HuH-7.5 (cell line): ENCODE measurements around the gene DCDC1.

ENCODE experiments used
- DNase-seq: peaks from one replicate; pipeline ENCODE4 v3.0.0; 2011; ENCODE audit warnings: low spot score

DCDC1 gene, protein sequence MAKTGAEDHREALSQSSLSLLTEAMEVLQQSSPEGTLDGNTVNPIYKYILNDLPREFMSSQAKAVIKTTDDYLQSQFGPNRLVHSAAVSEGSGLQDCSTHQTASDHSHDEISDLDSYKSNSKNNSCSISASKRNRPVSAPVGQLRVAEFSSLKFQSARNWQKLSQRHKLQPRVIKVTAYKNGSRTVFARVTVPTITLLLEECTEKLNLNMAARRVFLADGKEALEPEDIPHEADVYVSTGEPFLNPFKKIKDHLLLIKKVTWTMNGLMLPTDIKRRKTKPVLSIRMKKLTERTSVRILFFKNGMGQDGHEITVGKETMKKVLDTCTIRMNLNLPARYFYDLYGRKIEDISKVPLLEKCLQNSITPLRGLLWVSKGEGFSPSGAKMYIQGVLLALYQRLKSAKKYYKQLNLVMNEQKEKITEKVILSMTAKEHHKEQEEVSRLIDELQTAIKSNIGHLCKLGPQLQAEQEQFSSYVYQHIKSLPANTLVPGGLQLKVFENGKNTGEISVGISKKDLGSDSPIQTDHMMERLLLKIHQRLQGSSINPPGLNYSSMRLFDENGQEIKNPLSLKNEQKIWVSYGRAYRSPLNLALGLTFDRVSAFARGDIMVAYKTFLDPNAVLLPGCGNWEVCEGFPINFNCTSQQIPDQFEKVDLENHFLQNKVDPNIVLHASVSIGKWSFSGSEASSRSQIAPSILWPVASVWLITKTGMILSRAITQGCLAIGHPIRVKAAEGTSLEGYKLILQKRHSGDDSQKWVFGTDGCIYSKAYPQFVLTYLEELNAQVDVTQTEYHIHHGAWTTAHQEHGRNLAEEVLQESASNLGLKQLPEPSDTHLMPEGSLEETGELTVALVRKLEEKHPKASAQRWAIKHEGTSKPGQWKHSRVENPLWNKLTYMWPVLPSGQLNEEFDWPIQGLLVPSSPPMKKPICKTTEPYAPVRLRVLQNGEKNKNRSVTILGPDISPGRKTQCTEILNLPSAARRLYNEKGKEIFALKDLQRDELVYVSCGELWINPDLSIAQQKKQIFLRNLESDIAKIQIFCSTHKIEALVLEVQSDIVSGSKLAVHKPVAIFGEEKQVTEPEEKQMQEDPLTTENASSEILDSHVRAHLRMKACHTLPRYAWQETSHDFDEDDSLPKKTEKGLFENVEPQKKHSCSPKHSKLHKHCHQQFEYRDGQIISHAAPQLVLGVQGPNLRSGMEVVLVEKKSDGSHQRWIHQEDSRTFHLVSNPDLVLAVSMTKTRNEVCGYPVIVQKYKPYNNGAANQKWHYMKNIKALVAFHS (N-terminal part only)

DNA sequence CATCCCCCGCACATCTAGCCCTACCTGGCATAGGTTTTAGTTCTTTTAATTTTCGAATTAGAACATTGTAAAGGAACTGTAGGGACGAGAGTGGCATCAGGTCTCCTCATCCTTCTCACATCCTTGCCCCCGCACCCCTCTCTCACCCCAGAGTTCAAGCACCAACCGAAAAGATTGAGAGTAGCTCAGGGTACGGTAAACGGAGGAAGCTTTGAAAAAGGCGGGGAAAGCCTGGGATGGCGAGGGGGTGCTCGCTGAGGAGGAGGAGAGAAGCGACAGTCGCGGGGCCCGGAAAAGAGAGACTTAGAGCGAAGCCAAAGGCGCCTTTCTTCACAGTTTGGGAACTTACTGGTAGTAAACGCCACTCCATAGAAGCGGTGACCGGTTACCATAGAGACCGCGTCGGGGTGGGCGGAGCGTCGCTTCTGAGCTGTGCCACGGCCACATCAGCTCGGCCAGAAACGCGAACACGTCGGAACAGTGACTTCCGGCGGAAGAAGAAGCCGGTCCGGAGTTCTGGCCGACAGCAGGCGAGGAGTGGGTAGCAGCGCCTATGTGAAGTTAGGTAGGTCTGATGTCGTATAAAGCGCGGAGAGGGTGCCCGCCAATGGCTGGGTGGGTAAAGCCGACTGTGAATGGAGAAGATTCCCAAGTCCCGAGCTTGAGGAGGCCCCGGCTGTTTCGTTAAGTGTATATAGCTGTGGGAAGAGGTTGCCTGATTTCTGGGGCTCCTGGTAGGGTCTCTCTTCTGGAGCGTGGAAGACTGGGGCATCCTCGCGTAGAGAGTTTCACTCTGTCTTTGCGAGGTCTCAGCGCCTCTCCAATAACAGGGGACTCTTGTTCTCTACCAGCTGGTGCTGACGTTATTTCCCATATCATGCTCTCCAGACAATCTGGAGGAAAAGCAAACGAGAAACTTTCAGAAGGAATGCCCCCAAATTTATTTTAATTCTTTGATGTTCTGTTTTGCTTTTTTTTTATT lies at the start of gene DCDC1, which contains the start of gene DNAJC24:
Gene DCDC1, minus strand, starts transcription at position 392 of the 982 bp plus-strand sequence. CDS start 41,459 bp downstream, outside the sequence.
Gene DNAJC24, plus strand, starts transcription at position 513 of the 982 bp plus-strand sequence. CDS start 889 bp downstream, outside the sequence.
- DNase-seq: peak; percentile 54

DNA sequence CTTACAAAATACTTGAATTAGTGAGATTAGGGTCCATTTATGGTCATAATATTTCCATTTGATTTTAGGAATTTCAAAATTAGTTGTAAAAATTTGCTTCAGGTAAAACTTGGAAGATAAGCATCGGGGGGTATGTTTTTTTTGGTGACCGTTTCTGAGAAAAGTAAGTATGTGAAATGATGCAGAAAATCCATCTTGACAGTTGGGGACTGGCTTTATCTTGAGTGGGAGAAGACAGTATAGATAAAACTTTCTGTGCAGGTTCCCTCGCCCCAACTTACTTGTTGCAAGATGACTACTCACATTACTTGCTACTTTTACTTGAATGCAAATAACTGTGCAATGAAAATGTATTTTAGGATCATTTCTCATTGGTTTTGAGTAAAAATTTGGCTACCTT lies 49.6 kb upstream of the DCDC1 start:
- DNase-seq: no peak

DNA sequence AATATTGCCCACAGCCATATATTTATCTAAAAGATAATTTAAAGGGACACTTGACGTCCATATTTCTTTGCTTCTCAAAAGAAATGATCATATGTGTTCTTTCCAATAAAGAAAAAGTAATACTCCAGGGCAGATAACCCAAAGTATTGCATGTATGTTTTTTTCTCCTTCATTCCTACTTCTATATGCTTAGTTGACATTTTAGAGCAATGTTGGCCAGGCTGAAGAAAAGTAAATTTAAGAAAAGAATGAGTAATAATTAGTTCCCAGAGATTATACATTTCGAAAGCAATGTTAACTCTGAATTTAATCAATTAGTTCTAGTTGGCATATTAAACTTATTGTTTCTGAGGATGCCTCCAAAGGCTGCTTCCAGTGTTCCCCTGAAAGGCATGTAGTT lies 48.3 kb upstream of the DCDC1 start:
- DNase-seq: no peak

DNA sequence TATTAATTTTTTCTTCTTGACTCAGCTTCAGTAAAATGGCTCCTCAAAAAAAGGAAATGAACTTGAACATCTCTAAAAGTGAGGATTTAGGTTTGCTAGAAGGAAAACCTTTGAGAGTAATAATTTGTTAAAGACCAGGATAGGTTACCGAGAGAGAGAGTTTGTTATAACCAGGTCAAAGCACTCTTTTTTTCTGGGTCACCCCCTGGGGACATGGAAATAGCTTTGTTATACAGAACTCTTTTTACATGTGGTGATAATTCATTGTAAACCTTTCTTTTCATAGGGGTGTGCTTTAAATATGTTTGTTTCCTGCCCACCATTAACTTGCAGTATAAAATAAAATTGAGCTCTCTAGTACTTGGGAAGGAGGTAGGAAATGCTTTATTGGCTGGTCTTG lies 47.8 kb upstream of the DCDC1 start:
- DNase-seq: no peak

DNA sequence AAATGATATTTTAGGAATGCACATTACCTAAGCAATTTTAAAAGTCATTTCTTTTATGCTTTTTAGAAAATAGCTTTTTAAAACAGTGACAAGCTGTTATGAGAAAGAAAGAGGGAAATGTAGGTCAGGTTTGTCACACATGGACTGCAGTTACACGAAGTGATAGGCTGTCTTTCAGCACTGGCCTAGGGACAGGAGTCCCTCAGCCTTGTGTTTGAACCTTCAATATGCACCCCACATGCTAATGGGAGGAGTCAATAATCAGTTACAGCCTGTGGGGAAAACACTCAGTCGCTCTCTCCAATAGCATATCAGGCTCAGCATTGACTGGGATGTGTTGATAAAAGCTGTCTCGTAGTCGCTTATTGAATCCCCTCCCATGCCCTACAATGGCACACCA lies 45.9 kb upstream of the DCDC1 start:
- DNase-seq: no peak

DNA sequence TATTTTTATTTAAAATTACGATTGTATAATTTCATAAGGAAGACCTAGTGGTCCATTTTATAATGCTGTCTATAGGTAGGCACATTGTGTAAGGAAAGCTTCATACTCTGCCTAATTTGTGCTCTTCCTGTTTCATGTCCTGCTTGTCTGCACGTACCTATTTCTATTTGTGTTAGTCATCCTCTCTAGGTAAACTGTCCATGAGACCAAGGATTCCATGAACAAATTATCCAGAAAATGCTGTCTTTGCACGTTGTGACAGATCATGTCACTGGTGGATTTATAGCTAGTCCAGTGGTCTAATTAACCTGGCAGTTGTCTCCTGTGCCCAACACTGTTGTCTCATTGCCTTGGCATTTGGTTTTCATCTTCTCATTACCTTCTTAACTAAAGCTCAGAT lies 44.8 kb upstream of the DCDC1 start:
- DNase-seq: no peak

DNA sequence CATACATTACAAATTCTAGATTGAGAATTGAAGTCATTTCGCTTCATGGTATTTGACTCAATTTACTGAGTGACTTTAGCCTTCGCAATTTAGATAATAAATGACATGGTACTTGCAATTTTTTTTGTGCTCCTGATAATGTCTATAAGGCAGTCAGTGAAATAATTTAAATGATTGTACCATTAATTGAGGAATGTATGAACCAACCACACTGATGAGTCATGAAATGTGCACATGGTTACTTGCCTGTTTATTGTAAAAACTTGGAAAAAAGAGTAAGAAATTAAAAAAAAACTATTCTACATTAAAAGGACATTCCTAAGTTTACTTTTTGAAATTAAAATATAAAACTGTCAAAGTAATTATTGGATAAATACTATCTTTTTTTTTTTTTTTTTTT lies 43.4 kb upstream of the DCDC1 start:
- DNase-seq: no peak

DNA sequence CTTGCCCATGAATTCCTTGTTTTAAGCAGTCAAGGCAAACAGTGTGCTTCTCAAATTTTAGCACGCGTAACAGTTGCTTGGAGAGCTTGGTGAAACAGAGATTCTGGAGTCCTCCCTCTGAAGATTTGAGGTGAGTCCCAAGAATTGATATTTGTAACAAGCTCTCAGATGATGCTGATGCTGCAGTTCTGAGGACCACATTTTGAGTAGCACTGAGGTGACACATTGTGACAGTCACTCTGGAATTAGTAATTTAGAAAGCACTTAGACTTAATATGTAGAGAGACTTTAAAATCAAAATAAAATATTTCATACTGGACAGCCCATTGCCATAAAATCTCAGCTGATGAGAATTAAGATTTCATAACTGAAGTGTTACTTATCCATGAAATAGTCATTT lies 38.7 kb upstream of the DCDC1 start:
- no peak for DNase-seq

DNA sequence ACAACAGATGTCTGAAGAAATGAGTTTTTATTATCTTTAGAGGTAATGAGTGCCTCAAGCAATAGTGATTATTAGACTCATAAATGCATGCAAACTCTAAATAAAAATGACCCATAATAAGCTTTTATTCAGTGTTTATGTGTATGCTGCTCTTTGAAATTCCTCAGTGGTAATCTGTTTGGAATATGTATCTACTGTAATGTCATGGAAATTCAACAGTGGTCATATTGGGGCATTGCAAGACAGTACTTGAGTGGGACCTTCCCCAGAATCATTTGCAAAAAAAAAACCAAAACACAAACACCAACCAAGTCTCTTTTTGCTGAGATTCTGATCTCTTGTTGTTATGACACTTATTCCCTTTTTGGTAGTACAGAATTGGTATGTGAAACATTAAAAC lies 35.1 kb upstream of the DCDC1 start:
- no peak for DNase-seq

DNA sequence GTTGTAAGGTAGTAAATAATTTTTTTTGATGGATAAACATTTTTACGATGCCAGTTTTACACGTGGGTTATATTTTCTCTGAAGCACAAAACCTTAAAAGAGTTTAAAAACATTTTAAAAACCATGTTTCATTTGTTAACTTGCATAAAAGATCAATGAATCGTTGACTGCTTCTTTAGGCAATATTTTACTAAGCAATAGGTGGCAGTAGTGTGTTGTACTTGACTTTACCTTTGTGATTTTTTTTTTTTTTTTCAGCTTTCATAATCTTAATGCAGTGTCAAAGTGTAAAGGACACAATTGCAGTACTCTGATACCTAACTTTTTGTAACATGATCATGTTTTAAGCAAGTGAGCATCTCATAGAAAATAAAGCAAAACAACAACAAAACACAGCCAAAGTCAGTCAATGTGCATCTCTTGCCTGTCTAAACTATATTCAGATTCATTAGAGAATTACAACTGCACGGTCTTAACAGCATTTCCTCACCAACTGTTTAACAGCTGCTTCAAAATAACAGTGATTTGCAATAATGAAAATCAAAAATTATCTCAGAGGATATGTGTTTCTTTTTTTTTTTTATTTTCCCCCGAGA lies 27.8 kb upstream of the DCDC1 start:
- DNase-seq: peak; percentile 5

DNA sequence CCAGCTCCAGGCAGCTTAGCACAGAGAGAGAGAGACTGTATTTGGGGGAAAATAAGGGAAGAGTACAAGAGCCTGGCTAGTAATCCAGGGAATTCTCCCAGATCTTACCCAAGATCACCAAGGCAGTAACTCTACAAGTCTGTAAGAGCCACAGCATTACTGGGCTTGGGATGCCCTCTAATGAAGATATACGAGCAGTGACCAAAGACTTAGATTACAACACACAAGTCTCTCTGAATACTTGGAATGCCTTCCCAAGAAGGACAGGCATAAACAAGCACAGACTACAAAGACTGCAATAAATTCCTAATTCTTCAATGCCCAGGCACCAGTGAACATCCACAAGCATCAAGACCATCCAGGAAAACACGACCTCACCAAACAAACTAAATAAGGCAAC lies 17.8 kb upstream of the DCDC1 start:
- DNase-seq: no peak

DNA sequence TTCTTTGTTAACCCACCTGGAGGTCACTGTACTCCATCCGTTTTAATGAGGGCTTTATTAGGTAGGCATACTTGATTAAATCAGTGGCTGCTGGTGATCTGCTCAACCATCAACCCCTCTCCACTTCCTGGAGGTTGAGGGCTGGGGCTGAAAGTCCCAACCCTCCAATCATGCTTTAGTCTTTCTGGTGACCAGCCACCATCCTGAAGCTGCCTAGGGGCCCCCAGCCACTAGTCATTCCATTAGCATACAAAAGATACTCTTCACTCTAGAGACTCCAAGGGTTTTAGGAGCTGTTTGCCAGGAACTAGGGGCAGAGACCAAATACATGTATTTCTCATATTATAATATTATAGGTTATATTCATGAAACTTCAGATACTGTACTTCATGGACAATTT lies 13.6 kb upstream of the DCDC1 start:
- no peak for DNase-seq

DNA sequence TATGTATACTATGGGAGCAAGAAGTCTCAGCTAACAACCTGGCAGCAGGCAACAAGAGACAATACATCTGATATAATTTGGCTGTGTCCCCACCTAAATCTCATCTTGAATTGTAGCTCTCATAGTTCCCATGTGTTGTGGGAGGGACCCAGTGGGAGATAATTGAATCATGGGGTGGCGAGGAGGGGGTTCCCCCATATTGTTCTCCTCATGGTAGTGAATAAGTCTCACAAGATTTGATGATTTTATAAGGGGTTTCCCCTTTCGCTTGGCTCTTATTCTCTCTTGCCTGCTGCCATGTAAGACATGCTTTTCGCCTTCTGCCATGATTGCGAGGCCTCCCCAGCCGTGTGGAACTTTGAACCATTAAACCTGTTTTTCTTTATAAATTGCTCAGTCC lies 6.3 kb upstream of the DCDC1 start:
- DNase-seq: no peak

DNA sequence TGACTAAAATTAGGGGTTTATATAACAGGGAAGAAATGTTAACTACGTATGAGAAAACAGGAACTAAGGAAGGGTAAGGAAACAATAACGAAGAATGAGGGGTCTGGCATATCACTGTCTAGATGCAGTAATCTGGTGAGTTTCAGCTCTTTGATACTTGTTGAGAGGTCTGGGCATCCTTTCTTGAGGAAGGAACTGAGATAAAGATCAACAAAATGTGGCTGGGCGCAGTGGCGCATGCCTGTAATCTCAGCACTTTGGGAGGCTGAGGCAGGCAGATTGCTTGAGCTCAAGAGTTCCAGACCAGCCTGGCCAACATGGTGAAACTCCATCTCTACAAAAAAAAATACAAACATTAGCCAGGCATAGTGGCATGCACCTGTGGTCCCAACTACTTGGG lies 2.7 kb downstream of the DCDC1 start:
- no peak for DNase-seq

DNA sequence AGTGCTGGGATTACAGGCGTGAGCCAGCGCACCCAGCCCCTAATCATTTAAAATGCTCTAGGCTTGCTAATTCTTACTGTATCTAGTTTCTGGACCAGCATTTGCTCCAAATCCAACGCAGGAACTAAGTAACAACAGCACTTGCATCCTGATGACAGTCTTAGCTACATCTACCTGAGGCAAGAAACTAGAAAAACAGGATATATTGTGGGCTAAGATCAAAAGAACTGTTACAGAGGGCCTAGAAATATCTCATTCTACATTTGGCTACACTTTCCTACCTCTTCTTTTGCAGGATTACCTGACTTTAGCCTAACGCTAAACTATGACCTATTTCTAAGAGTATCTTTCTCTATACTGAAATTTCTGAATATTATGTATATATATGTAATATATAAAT lies 7.8 kb downstream of the DCDC1 start:
- no peak for DNase-seq

DNA sequence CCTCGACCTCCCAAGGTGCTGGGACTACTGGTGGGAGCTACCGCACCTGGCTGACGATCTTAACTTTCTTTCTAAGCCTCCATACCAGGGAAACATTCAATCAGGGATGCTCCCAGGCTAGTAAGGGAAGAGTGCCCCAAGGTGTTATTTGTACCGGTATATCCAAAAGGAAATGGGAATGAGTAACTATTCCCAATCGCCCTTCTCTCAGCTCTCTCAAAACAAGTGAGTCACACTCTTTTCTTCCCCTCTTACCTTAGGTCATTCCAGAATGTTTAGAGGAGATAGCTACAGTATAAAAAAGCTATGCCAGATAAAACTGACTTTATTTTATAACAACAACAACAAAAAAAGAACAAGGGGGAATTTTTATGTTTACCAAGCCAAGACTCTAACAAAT lies 13.7 kb downstream of the DCDC1 start:
- no peak for DNase-seq

DNA sequence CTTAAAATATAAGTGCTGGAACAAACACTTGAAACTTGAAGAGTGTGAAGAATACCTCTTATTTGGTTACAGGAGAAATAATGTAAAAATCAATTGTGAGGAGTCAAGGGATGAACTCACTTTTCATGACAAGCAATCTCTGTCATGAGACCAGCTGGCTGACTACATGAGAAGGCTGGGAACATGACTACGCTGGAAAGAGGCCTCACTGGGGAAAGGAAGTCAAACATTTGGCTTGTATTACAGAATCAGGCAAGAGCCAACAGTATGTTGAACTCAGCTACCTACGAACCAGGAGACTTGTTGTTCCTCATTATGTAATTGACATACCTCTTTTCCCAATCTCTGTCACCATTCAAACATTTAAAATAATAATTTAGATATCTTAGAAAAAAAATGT lies 14.4 kb downstream of the DCDC1 start:
- DNase-seq: no peak

DNA sequence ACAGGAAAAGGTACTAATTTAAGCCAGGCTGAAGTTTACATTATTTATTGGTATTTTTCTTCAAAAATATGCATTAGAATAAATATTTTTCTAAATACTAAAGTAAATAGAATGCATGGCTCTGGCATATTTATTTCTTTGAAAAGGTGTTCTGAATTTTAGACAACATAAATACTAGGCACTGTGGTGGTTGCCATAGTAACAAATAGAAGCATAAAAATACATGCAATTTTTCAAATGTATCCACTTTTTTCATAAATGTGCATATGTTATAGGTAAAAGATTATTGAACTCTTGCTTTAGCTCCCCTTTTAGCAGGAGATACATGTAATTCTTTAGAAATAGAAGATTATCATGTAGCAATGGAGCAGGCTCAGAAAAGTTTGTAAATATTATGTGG lies 18.4 kb downstream of the DCDC1 start:
- no peak for DNase-seq

DNA sequence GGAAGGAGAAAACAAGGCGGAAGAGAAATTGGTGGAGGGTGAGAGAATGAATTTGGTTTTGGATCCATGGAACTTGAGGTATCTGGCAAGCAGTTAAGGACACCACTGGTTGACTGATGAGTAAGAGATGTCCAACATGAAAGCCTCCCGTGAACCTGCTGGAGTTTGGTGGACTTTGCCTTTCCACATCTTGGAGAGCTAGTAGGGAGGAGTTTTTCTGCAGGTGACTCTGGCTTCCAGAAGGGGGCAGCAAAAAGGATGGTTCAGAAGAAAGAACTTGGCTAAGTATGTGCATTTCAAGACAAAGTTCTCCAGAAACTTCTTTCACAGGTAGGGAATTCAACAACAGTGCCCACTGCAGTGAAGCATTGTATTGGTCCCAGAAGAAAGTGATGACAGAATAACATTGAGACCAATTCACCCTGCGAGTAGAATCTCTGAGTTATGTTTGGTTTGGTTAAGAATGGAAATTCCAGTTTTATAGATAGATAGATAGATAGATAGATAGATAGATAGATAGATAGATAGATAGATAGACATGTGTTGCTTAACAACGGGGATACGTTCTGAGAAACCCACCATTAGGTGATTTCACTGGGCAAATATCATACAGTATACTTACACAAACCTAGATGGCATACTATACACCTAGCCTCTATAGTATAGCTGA lies 28.5 kb downstream of the DCDC1 start:
- peak; percentile 22 for DNase-seq

DNA sequence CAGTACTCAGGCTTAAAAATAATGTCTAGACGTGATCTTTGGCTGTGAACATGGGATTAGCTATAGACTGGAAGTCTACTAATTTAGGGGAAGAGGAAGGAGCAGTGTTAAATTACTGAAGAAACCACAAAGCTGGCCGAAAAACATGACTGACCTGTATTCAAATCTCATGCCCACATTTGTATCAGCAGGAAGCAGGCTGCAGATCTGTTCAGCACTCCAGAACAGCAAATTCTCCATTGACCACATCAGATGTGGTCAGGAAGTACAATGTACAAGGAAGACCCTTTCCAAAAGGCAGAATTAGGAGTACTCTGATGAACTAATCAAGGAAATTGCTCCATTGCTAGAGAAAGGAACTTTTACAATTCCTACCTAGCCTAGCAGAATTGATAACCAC lies 31.7 kb downstream of the DCDC1 start:
- no peak for DNase-seq
